ENCODE results near the gene ANKRD34A. TPM values are rescaled to one million over a fixed set of nuclear protein-coding genes. Genes with fewer than 3 reads are reported as not detected.

Gene ANKRD34A
- total RNA-seq, 1 donor from 2014 or later = 1.6 TPM

Other genes with a start within 250 kb of the ANKRD34A start
- gene CD160, start 245.1 kb downstream of the ANKRD34A start, total RNA-seq = not detected in 2 replicates
- 22.7 and 30.4 TPM in 2 replicates for gene RNF115, start 140.5 kb downstream of the ANKRD34A start, total RNA-seq
- gene POLR3C, start 140.4 kb downstream of the ANKRD34A start, total RNA-seq = 26.8 and 27.2 TPM in 2 replicates
- 10.7 and 13.6 TPM in 2 replicates for gene NUDT17, start 118.9 kb downstream of the ANKRD34A start, total RNA-seq
- 27.9 and 28.1 TPM in 2 replicates for gene PIAS3, start 105.5 kb downstream of the ANKRD34A start, total RNA-seq
- 0.13 and 0.31 TPM in 2 replicates for gene ANKRD35, start 78.7 kb downstream of the ANKRD34A start, total RNA-seq
- 30.2 and 41.5 TPM in 2 replicates for gene ITGA10, start 54.5 kb downstream of the ANKRD34A start, total RNA-seq
- 27.1 and 34.2 TPM in 2 replicates for gene PEX11B, start 45.9 kb downstream of the ANKRD34A start, total RNA-seq
- gene RBM8A, start 37.1 kb downstream of the ANKRD34A start, total RNA-seq = 191 and 218 TPM in 2 replicates
- gene LIX1L, start 6.6 kb downstream of the ANKRD34A start, total RNA-seq = 24.4 and 24.7 TPM in 2 replicates
- 36.0 and 37.3 TPM in 2 replicates for gene POLR3GL, start 115 bp upstream of the ANKRD34A start, total RNA-seq
- gene TXNIP, start 32.0 kb upstream of the ANKRD34A start, total RNA-seq = 260 and 398 TPM in 2 replicates
- 184 and 334 TPM in 2 replicates for gene HJV, start 57.2 kb upstream of the ANKRD34A start, total RNA-seq
- gene NBPF10, start 180.2 kb upstream of the ANKRD34A start, total RNA-seq = 1.0 and 1.1 TPM in 2 replicates

Measured in myocyte (in vitro differentiated cells).